CD8-positive, alpha-beta memory T cell (primary cell): ENCODE measurements around the gene CHCT1. TPM values are rescaled to one million over a fixed set of nuclear protein-coding genes. Genes with fewer than 3 reads are reported as not detected.

ENCODE experiments used
- CTCF ChIA-PET: fragments of 350-600 bp; sonication (Branson Sonifier 250); formaldehyde crosslinking; loops from one replicate; lab custom pipeline; 2021; ENCODE audit warnings: antibody characterized with exemption; lab: Charles Lee
- POLR2A ChIA-PET: fragments of 350-600 bp; sonication (Branson Sonifier 250); formaldehyde crosslinking; loops from one replicate; lab custom pipeline; 2021; ENCODE audit warnings: antibody characterized with exemption; lab: Charles Lee
- DNase-seq, 5 donors: peaks; one replicate each; pipeline versions ENCODE4 v3.0.0 to v3.0.0-alpha.2; 2020 to 2022; ENCODE audit warnings: mixed read lengths in 1 of 5
- H3K27ac ChIP-seq: one replicate; pipeline ENCODE4 v1.7.0; 2013; ENCODE audit warnings: low read depth, mild to moderate bottlenecking, low read length, moderate library complexity
- H3K27me3 ChIP-seq: 2 replicates; pipeline ENCODE4 v1.7.0; 2013; ENCODE audit warnings: low read length, mild to moderate bottlenecking; ENCODE audit not compliant: insufficient read depth, poor library complexity, severe bottlenecking
- H3K36me3 ChIP-seq: 2 replicates; pipeline ENCODE4 v1.7.0; 2013; ENCODE audit warnings: mild to moderate bottlenecking, low read length, moderate library complexity; ENCODE audit not compliant: insufficient read depth
- H3K4me1 ChIP-seq: 2 replicates; pipeline ENCODE4 v1.7.0; 2013; ENCODE audit warnings: mild to moderate bottlenecking, low read length, moderate library complexity; ENCODE audit not compliant: insufficient read depth
- H3K4me3 ChIP-seq: 2 replicates; pipeline ENCODE4 v1.7.0; 2013; ENCODE audit warnings: mild to moderate bottlenecking, low read length
- H3K9me3 ChIP-seq: 2 replicates; pipeline ENCODE4 v1.7.0; 2013; ENCODE audit warnings: mild to moderate bottlenecking, low read length
- H3K27ac Mint-ChIP-seq, 8 donors: one replicate each; pipeline ENCODE4 v1.8.0; 2020 to 2021; ENCODE audit warnings: mixed read lengths in 8 of 8, mild to moderate bottlenecking in 6 of 8, inconsistent platforms in 3 of 8, moderate library complexity in 3 of 8
- H3K27me3 Mint-ChIP-seq, 2 donors: one replicate each; pipeline ENCODE4 v1.8.0; 2020 to 2021; ENCODE audit warnings: mixed read lengths in 2 of 2, mild to moderate bottlenecking in 1 of 2, moderate library complexity in 1 of 2
- H3K36me3 Mint-ChIP-seq, 3 donors: one replicate each; pipeline ENCODE4 v1.8.0; 2020 to 2021; ENCODE audit warnings: mixed read lengths in 3 of 3, inconsistent platforms in 1 of 3, mild to moderate bottlenecking in 1 of 3
- H3K4me1 Mint-ChIP-seq, 3 donors: one replicate each; pipeline ENCODE4 v1.8.0; 2020 to 2021; ENCODE audit warnings: mixed read lengths in 3 of 3, inconsistent platforms in 1 of 3, mild to moderate bottlenecking in 1 of 3
- H3K4me3 Mint-ChIP-seq, 7 donors: one replicate each; pipeline ENCODE4 v1.8.0; 2020 to 2021; ENCODE audit warnings: mixed read lengths in 7 of 7, mild to moderate bottlenecking in 6 of 7, moderate library complexity in 4 of 7, inconsistent platforms in 2 of 7
- H3K9me3 Mint-ChIP-seq, 5 donors: one replicate each; pipeline ENCODE4 v1.8.0; 2020 to 2022; ENCODE audit warnings: mixed read lengths in 5 of 5, mild to moderate bottlenecking in 3 of 5, moderate library complexity in 2 of 5, inconsistent platforms in 1 of 5
- polyA plus RNA-seq: library from polyadenylated mRNA; unstranded; fragments of 300-500 nt; fragmentation: Illumina TruSeq; gene quantifications from one replicate; pipeline ENCODE4 v1.2.3, GENCODE V29; 2021
- total RNA-seq, 2 experiments: library from RNA; stranded (reverse); gene quantifications; one replicate each; pipeline ENCODE4 v1.2.3, GENCODE V29; 2021

CHCT1 gene
- total and polyA plus RNA-seq, 3 experiments from 2014 or later = 0.24 TPM; not detected in 2

GRCh38 chr17:60386147-60387058 is 35.9 kb upstream of the CHCT1 start:
- Mint-ChIP-seq H3K4me1 (peaks cover 38 to 70% (median 59%) of the 10 kb centered on the region in 3 donors), H3K36me3 (peaks cover 0 to 10% (median 1%) of the 10 kb centered on the region in 3 donors), H3K9me3 (no peaks in the 10 kb centered on the region), H3K27me3 (no peaks in the 10 kb centered on the region), H3K4me3 (no peak overlapping the region), H3K27ac (peak overlapping the region in 1 of 8 donors; percentile 5)
- no peak overlapping the region for H3K4me3 ChIP-seq
- no peaks in the 10 kb centered on the region for H3K9me3 ChIP-seq
- no peaks in the 10 kb centered on the region for H3K36me3 ChIP-seq
- H3K27me3 ChIP-seq = no peaks in the 10 kb centered on the region
- H3K27ac ChIP-seq = no peak overlapping the region
- H3K4me1 ChIP-seq = peaks cover 14% of the 10 kb centered on the region
- ChIA-PET POLR2A (no interaction called here), CTCF (no interaction called here)
- no peak for DNase-seq

DNA sequence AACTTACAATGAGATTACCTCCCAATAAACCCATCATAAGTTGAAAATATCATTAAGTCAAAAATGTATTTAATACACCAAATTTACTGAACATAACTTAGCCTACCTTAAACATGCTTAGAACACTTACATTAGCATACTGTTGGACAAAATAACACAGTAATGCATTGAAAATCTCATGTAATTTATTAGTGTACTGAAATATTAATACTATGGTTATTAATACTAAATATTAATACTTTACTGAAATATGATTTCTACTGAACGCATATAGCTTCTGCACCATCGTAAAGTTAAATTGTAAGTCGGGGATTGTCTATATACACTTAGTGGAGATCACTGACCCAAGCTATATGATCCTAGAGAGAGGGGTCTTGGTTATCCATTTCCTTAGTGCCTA is 34.6 kb upstream of the CHCT1 start:
- no peak overlapping the region for H3K4me3 Mint-ChIP-seq
- CTCF ChIA-PET = no interaction called here
- H3K27me3 ChIP-seq = no peaks in the 10 kb centered on the region
- POLR2A ChIA-PET = interaction anchor here (0.7 kb wide), 1 partner anchor 117 kb away, joined by 4 read pairs; no protein-coding TSS in a partner anchor
- no peak for DNase-seq
- H3K36me3 ChIP-seq = no peaks in the 10 kb centered on the region
- peak overlapping the region; percentile 7 for H3K27ac ChIP-seq
- no peaks in the 10 kb centered on the region for H3K27me3 Mint-ChIP-seq
- peaks cover 14% of the 10 kb centered on the region for H3K4me1 ChIP-seq
- no peak overlapping the region for H3K4me3 ChIP-seq
- H3K27ac Mint-ChIP-seq = no peak overlapping the region
- H3K9me3 Mint-ChIP-seq = no peaks in the 10 kb centered on the region
- H3K36me3 Mint-ChIP-seq = peaks cover 0 to 13% (median 1%) of the 10 kb centered on the region in 3 donors
- H3K4me1 Mint-ChIP-seq = peaks cover 40 to 64% (median 61%) of the 10 kb centered on the region in 3 donors
- no peaks in the 10 kb centered on the region for H3K9me3 ChIP-seq

GRCh38 chr17:60388742-60389141 is 33.5 kb upstream of the CHCT1 start:
- H3K27ac Mint-ChIP-seq = no peak overlapping the region
- peaks cover 14% of the 10 kb centered on the region for H3K4me1 ChIP-seq
- peaks cover 0 to 13% (median 1%) of the 10 kb centered on the region in 3 donors for H3K36me3 Mint-ChIP-seq
- H3K9me3 Mint-ChIP-seq = no peaks in the 10 kb centered on the region
- no peaks in the 10 kb centered on the region for H3K9me3 ChIP-seq
- DNase-seq = no peak
- peaks cover 42 to 64% (median 60%) of the 10 kb centered on the region in 3 donors for H3K4me1 Mint-ChIP-seq
- CTCF ChIA-PET = no interaction called here
- H3K4me3 ChIP-seq = no peak overlapping the region
- H3K4me3 Mint-ChIP-seq = peak overlapping the region in 1 of 7 donors; percentile 43
- H3K27ac ChIP-seq = peak overlapping the region; percentile 84
- no peaks in the 10 kb centered on the region for H3K36me3 ChIP-seq
- H3K27me3 ChIP-seq = no peaks in the 10 kb centered on the region
- no peaks in the 10 kb centered on the region for H3K27me3 Mint-ChIP-seq
- POLR2A ChIA-PET = no interaction called here

DNA sequence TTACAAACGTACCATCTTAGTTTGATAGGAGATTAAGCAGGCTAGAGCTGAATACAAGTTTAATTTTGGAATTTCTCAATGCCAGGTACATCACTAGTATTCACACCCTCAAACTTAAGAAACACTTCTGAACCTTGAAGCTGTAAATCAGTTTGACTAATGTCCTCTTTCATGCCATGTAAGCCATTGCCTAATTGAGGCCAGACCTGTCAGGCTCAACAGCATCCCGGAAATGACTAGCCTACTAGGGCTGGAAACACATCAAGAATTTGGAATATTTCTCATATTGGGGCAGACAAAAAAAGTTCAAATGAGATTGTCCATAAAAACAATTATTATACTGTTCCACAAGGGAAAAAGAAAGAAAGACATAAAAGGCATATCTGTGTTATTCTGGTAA is 32.1 kb upstream of the CHCT1 start:
- no peaks in the 10 kb centered on the region for H3K9me3 ChIP-seq
- no peaks in the 10 kb centered on the region for H3K27me3 Mint-ChIP-seq
- H3K4me3 Mint-ChIP-seq = peak overlapping the region; percentile 92 to 100 (median 96)
- ChIA-PET POLR2A (no interaction called here), CTCF (no interaction called here)
- H3K36me3 ChIP-seq = no peaks in the 10 kb centered on the region
- no peaks in the 10 kb centered on the region for H3K27me3 ChIP-seq
- H3K27ac Mint-ChIP-seq = peak overlapping the region in 5 of 8 donors; percentile 17 to 98 (median 86)
- H3K27ac ChIP-seq = peak overlapping the region; percentile 84
- peaks cover 0 to 9% (median 1%) of the 10 kb centered on the region in 3 donors for H3K36me3 Mint-ChIP-seq
- H3K4me3 ChIP-seq = peak overlapping the region; percentile 15
- peaks cover 14% of the 10 kb centered on the region for H3K4me1 ChIP-seq
- no peaks in the 10 kb centered on the region for H3K9me3 Mint-ChIP-seq
- DNase-seq = no peak
- peaks cover 37 to 54% (median 51%) of the 10 kb centered on the region in 3 donors for H3K4me1 Mint-ChIP-seq

- H3K4me3 ChIP-seq = peak overlapping the region; percentile 77
- peak overlapping the region; percentile 84 for H3K27ac ChIP-seq
- H3K9me3 ChIP-seq = no peaks in the 10 kb centered on the region
- no peaks in the 10 kb centered on the region for H3K36me3 ChIP-seq
- H3K27me3 Mint-ChIP-seq = no peaks in the 10 kb centered on the region
- peak overlapping the region; percentile 86 to 98 (median 96) for H3K27ac Mint-ChIP-seq
- peak overlapping the region; percentile 92 to 100 (median 96) for H3K4me3 Mint-ChIP-seq
- H3K27me3 ChIP-seq = no peaks in the 10 kb centered on the region
- ChIA-PET POLR2A (no interaction called here), CTCF (interaction anchor here (1.2 kb wide), 1 partner anchor 18 kb away, joined by 3 read pairs; no protein-coding TSS in a partner anchor)
- H3K4me1 Mint-ChIP-seq = peaks cover 35 to 49% (median 46%) of the 10 kb centered on the region in 3 donors
- peak in 2 of 5 donors; percentile 1 to 23 for DNase-seq
- H3K9me3 Mint-ChIP-seq = no peaks in the 10 kb centered on the region
- H3K36me3 Mint-ChIP-seq = peaks cover 0 to 9% (median 1%) of the 10 kb centered on the region in 3 donors
- peaks cover 14% of the 10 kb centered on the region for H3K4me1 ChIP-seq
Measured at GRCh38 chr17:60390925-60391470, 31.3 kb upstream of the CHCT1 start.

DNA sequence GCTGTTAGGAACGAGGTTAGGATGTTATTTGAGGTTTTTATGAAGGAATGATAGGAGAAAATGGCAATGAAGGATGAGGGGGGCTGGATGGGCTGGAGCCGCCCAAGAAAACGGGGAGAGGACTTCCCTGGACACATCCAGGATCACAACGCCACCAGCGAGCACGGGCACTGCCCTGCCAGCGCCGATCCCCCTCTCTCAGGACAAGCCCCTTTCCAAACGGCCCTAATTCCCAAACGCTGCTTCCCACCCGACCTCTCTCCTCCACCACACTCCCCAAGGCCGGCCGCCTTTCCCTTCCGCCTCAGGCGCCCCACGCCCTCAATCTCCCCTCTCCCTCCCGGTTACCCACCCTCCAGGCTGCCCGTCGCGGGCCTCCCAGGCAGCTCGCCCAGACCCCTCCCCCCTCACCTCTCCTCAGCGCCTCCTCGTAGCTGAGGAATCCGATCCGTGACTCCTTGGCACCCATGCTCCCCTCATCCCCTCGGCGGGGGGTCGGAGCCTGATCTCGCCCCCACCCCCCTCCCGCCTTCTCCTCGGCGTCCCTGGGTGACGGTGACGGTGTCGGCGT is 30.7 kb upstream of the CHCT1 start:
- no peak for DNase-seq
- POLR2A ChIA-PET = interaction anchor here (0.6 to 1.2 kb wide), 2 partner anchors 286 to 313 kb away, joined by 4 to 6 read pairs; partner anchors contain the start of gene BCAS3
- H3K36me3 ChIP-seq = no peaks in the 10 kb centered on the region
- peaks cover 14% of the 10 kb centered on the region for H3K4me1 ChIP-seq
- peak overlapping the region; percentile 84 for H3K27ac ChIP-seq
- Mint-ChIP-seq H3K4me1 (peaks cover 31 to 44% (median 40%) of the 10 kb centered on the region in 3 donors), H3K9me3 (no peaks in the 10 kb centered on the region), H3K36me3 (peaks cover 0 to 9% (median 1%) of the 10 kb centered on the region in 3 donors), H3K27me3 (no peaks in the 10 kb centered on the region), H3K27ac (peak overlapping the region; percentile 86 to 98 (median 96)), H3K4me3 (peak overlapping the region; percentile 92 to 100 (median 96))
- no peaks in the 10 kb centered on the region for H3K9me3 ChIP-seq
- CTCF ChIA-PET = interaction anchor here (1.2 to 1.4 kb wide), 3 partner anchors 9 to 19 kb away, joined by 3 to 6 read pairs (median 5); no protein-coding TSS in a partner anchor
- no peaks in the 10 kb centered on the region for H3K27me3 ChIP-seq
- H3K4me3 ChIP-seq = peak overlapping the region; percentile 77

DNA sequence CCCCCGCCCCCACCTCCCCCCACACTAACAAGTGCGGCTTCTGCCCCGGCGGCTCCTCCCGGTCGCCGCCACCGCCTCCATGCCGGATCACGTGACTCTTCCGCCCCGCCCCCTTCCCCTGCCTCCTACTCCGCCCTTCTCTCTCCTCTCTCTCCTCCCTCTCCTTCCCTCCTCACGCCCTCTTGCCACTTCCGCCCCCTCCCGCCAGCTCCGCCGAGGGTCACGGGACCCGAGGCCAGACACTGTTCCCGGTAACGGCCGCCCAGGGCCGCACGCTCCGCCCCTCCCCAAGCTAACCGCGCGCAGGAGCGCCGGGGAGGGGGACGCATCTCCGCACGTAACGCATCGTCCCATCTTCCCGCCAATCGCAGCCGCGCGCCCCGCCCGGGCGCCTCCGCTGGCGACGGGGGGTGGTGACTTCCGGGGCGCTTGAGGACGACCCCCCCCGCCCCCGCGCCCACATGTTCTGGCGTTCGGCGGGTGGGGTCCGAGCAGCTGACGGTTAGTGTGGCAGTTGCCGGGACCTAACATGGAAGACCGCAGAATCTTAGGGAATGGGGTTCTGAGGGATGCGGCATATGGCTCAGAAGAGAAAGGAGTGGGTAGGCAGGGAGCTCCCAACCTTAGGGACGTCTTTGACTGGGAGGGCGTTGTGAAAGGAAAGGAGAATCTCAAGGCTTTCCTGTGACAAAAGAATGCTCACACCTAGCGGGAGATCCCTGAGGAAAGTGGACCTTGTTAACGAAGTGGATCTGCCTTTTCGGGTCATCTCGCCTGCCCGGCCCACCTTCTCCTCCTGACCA is 30.0 kb upstream of the CHCT1 start, which contains the start of gene USP32:
USP32 (minus strand) TSS at position 92 of the 803 bp plus-strand sequence. CDS start 194 bp downstream, outside the sequence.
- DNase-seq = peak; percentile 95 to 98 (median 96)
- peak within 1 kb of the TSS; percentile 77 for H3K4me3 ChIP-seq
- Mint-ChIP-seq H3K4me3 (peak within 1 kb of the TSS; percentile 92 to 100 (median 96)), H3K4me1 (peaks cover 28 to 40% (median 36%) of the 10 kb centered on the region in 3 donors), H3K27me3 (no peaks in the 10 kb centered on the region), H3K27ac (peak within 1 kb of the TSS; percentile 86 to 99 (median 98)), H3K36me3 (peaks cover 0 to 9% (median 1%) of the 10 kb centered on the region in 3 donors), H3K9me3 (no peaks in the 10 kb centered on the region)
- H3K36me3 ChIP-seq = no peaks in the 10 kb centered on the region
- POLR2A ChIA-PET = interaction anchor here (0.6 to 1.2 kb wide), 3 partner anchors 285 to 967 kb away, joined by 3 to 6 read pairs (median 4); partner anchors contain the start of gene BCAS3
- H3K27ac ChIP-seq = peak within 1 kb of the TSS; percentile 84
- CTCF ChIA-PET = interaction anchor here (0.5 to 1.4 kb wide), 4 partner anchors 9 to 210 kb away, joined by 3 to 6 read pairs (median 4); no protein-coding TSS in a partner anchor
- H3K4me1 ChIP-seq = peaks cover 14% of the 10 kb centered on the region
- no peaks in the 10 kb centered on the region for H3K27me3 ChIP-seq
- no peaks in the 10 kb centered on the region for H3K9me3 ChIP-seq
